ENCODE measurements around the gene PPP6R1. TPM values are rescaled to one million over a fixed set of nuclear protein-coding genes. Genes with fewer than 3 reads are reported as not detected.

The PPP6R1 gene
- total and polyA plus RNA-seq, 7 donors: 17.1 to 78.1 (median 22.9) TPM

DNA sequence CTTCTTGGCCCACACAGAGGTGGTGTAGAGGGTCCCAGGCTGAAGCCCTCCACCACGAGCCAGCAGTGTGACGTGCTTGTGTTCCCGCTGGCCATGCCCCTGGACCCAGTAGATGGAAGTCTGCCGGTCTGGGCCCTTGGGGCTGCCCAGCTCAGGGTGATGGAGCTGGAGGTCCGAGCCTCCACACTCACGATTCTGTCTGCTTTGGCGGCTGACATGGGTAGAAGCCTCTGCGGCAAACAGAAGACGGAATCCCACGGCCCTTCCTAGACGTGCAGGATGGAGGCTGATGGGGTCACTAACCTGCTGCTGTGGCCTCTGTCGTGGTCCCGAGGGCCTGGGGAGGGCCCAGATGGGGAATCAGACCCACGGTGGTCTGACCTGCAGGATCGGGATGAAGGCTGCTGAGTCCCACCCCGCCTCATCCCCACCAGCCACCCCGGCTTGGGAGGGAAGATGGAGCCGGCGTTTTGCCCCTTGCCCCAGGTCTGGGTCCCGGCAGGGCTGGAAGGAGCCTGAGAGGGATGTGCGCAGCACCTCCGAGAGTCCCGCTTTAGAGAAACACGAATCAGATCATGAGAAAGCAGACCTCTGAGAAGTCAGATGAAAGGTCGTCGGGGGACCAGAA, 34.7 kb downstream of the PPP6R1 start:
- Histone ChIP-seq H3K4me3 (no peak overlapping the region), H3K36me3 (peaks cover 0 to 14% (median 2%) of the 10 kb centered on the region in 4 donors), H3K27me3 (no peaks in the 10 kb centered on the region), H3K4me1 (peaks cover 0 to 22% (median 18%) of the 10 kb centered on the region in 4 donors), H3K27ac (no peak overlapping the region), H3K9me3 (no peaks in the 10 kb centered on the region)
- no peak for TF ChIP-seq POLR2A (IDR thresholded peaks at IDR 0.05)
- TF ChIP-seq, protein P1, sequence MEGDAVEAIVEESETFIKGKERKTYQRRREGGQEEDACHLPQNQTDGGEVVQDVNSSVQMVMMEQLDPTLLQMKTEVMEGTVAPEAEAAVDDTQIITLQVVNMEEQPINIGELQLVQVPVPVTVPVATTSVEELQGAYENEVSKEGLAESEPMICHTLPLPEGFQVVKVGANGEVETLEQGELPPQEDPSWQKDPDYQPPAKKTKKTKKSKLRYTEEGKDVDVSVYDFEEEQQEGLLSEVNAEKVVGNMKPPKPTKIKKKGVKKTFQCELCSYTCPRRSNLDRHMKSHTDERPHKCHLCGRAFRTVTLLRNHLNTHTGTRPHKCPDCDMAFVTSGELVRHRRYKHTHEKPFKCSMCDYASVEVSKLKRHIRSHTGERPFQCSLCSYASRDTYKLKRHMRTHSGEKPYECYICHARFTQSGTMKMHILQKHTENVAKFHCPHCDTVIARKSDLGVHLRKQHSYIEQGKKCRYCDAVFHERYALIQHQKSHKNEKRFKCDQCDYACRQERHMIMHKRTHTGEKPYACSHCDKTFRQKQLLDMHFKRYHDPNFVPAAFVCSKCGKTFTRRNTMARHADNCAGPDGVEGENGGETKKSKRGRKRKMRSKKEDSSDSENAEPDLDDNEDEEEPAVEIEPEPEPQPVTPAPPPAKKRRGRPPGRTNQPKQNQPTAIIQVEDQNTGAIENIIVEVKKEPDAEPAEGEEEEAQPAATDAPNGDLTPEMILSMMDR (IDR thresholded peaks at IDR 0.05): no peak
- TF ChIP-seq EP300 (IDR thresholded peaks at IDR 0.05): no peak
- no peak for TF ChIP-seq POLR2AphosphoS5 (IDR thresholded peaks at IDR 0.05)
- WGBS, 2 donors: 83 to 85% methylated on average over 26 of the region's 26 CpGs
- DNase-seq: no peak
- intact Hi-C loops (cut with DNase I): no loop called here

DNA sequence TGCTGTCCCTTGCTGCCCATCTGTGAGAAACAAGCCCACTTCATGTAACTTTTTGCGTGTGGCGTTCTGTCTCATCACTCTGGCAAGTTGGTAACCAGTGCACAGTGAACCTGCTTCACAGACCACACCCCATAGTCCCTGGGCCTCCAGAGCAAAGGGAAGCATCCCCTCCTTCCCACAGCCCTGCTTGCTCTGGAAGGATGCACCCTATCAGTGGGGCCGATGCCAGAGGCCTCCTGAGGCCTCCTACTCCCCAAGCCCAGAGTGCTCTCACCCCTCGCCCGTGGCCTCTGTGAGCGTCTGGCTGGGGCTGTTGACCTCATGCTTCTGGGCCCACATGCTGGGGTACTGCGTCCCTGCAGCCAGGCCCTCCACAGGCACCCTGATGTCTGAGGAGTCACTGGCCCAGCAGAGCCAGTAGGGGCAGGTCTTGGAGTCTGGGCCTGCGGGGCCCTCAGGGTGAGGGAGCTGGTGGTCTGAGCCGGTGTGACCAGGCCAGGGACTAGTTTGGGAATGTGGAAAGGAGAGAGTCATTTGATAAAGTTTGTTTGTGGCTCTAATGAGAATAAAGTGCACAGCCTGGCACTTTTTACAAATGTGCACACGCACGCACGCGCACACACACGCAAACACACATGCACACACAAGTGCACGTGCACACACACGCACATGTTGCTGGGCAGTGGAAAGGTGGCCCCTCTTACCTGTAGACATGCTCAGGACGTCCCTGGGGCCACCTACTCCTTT, 35.4 kb downstream of the PPP6R1 start:
- peaks cover 0 to 14% (median 0%) of the 10 kb centered on the region in 4 donors for H3K36me3 ChIP-seq
- intact Hi-C loops (cut with DNase I): no loop called here
- no peaks in the 10 kb centered on the region for H3K9me3 ChIP-seq
- no peak for TF ChIP-seq EP300 (IDR thresholded peaks at IDR 0.05)
- TF ChIP-seq, protein P1 (IDR thresholded peaks at IDR 0.05): no peak
- no peak for TF ChIP-seq POLR2A (IDR thresholded peaks at IDR 0.05)
- no peak for TF ChIP-seq POLR2AphosphoS5 (IDR thresholded peaks at IDR 0.05)
- no peaks in the 10 kb centered on the region for H3K27me3 ChIP-seq
- no peak for DNase-seq
- no peak overlapping the region for H3K4me3 ChIP-seq
- WGBS, 2 donors: 90 to 92% methylated on average over 17 of the region's 17 CpGs
- no peak overlapping the region for H3K27ac ChIP-seq
- peaks cover 0 to 15% (median 12%) of the 10 kb centered on the region in 4 donors for H3K4me1 ChIP-seq

DNA sequence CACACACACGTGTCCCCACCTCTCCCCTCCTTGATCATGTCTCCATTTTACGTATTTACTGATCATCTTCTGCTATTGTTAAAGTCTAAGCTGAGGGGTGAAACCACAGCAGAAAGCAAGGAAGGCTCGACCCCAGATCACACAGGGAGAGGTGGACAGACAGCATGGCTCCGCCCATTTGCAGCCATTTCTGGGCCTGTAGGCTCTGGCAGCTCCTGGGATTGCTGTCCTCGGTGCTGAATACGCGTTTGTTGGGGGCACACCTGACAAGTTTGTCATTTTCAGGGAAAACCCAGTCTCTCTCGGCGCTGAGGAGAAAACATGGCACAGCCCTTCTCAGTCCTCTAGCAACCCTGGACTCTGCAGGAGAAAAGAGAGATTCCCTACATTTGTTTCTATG, 38.3 kb downstream of the PPP6R1 start:
- DNase-seq: no peak
- 84 to 94% methylated on average over 9 of the region's 9 CpGs for WGBS, 2 donors
- TF ChIP-seq, protein P1 (IDR thresholded peaks at IDR 0.05): no peak
- TF ChIP-seq POLR2A (IDR thresholded peaks at IDR 0.05) (no peak), EP300 (IDR thresholded peaks at IDR 0.05) (no peak), POLR2AphosphoS5 (IDR thresholded peaks at IDR 0.05) (no peak)
- Histone ChIP-seq H3K27me3 (peaks cover 0 to 12% (median 0%) of the 10 kb centered on the region in 3 donors), H3K27ac (no peak overlapping the region), H3K9me3 (no peaks in the 10 kb centered on the region), H3K36me3 (no peaks in the 10 kb centered on the region), H3K4me1 (peaks cover 0 to 13% (median 7%) of the 10 kb centered on the region in 4 donors), H3K4me3 (no peak overlapping the region)
- intact Hi-C loops (cut with DNase I): no loop called here

DNA sequence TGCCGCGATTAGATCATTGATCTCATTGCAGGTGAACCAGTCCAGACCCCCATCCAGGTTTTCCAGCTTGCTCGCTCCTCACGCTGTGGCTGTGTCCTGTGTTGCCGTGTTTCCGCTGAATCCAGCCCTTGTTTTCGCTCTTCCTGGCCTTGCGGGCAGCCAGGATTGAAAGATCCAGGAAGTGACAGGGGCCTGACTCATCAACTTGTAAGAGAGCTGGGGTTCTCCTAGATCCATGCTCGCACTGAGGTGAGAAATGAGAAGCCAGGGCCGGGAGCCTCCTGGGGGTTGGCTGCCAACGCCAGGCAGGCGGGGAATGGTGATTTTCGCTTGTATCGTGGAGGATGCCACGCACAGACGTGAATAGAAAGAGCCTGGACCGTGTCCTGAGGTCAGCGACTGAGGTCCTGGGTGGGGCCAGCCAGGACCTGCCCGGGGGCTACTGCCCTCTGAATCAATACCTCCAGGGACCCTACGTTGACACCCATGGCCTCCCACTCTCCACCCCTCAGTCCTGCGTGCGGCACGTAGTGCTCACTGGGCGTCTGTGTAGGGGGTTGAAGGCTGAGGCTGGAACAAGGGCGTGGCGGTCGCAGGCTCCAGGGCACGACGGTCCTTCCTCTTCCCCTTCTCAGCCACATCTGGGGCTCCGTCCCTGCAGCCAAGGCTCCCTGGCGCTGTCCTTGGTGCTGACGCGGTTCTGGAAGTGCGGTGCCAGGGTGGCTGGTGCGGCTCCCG, 42.2 kb downstream of the PPP6R1 start:
- no peaks in the 10 kb centered on the region for H3K36me3 ChIP-seq
- peak overlapping the region; percentile 14 to 37 (median 26) for H3K4me3 ChIP-seq
- peak overlapping the region in 1 of 4 donors; percentile 49 for H3K27ac ChIP-seq
- TF ChIP-seq POLR2AphosphoS5 (IDR thresholded peaks at IDR 0.05): peak in 2 of 4 donors; percentile 13 to 31
- no peak for TF ChIP-seq POLR2A (IDR thresholded peaks at IDR 0.05)
- TF ChIP-seq EP300 (IDR thresholded peaks at IDR 0.05): no peak
- TF ChIP-seq, protein P1 (IDR thresholded peaks at IDR 0.05): no peak
- intact Hi-C loops (cut with DNase I): no loop called here
- peaks cover 0 to 13% (median 7%) of the 10 kb centered on the region in 4 donors for H3K4me1 ChIP-seq
- WGBS, 2 donors: 2 to 5% methylated on average over 36 of the region's 36 CpGs
- H3K9me3 ChIP-seq: no peaks in the 10 kb centered on the region
- peak; percentile 78 for DNase-seq
- H3K27me3 ChIP-seq: peaks cover 0 to 43% (median 14%) of the 10 kb centered on the region in 3 donors
